ENCODE results near the gene COA4. TPM values are rescaled to one million over a fixed set of nuclear protein-coding genes. Genes with fewer than 3 reads are reported as not detected.

Gene COA4
- polyA plus RNA-seq, 1 donor from 2014 or later: 66.9 TPM

- Mint-ChIP-seq H3K4me3 (peak overlapping the region in 3 of 4 donors; percentile 14 to 96 (median 17)), H3K9me3 (no peaks in the 10 kb centered on the region), H3K27ac (peak overlapping the region in 1 of 3 donors; percentile 30), H3K4me1 (peaks cover 19 to 23% (median 21%) of the 10 kb centered on the region in 3 donors), H3K27me3 (no peaks in the 10 kb centered on the region), H3K36me3 (no peaks in the 10 kb centered on the region)
Measured at GRCh38 chr11:73878771-73879170, 2.1 kb upstream of the COA4 start.

GRCh38 chr11:73875840-73876239 lies 806 bp downstream of the COA4 start:
- Mint-ChIP-seq H3K9me3 (no peaks in the 10 kb centered on the region), H3K27me3 (no peaks in the 10 kb centered on the region), H3K27ac (peak overlapping the region in 2 of 3 donors; percentile 61 to 97), H3K4me1 (peaks cover 19 to 23% (median 21%) of the 10 kb centered on the region in 3 donors), H3K4me3 (peak overlapping the region; percentile 94 to 100 (median 97)), H3K36me3 (peaks cover 4% of the 10 kb centered on the region)

- Mint-ChIP-seq H3K27me3 (no peaks in the 10 kb centered on the region), H3K27ac (peak overlapping the region in 2 of 3 donors; percentile 61 to 97), H3K4me1 (peaks cover 19 to 23% (median 21%) of the 10 kb centered on the region in 3 donors), H3K4me3 (peak overlapping the region; percentile 94 to 100 (median 97)), H3K36me3 (peaks cover 5% of the 10 kb centered on the region), H3K9me3 (no peaks in the 10 kb centered on the region)
Measured at GRCh38 chr11:73875380-73875779, 1.3 kb downstream of the COA4 start.

GRCh38 chr11:73872749-73873357 lies 3.8 kb downstream of the COA4 start:
- H3K27me3 Mint-ChIP-seq: no peaks in the 10 kb centered on the region
- H3K4me3 Mint-ChIP-seq: no peak overlapping the region
- peaks cover 19 to 23% (median 19%) of the 10 kb centered on the region in 3 donors for H3K4me1 Mint-ChIP-seq
- no peak overlapping the region for H3K27ac Mint-ChIP-seq
- H3K9me3 Mint-ChIP-seq: no peaks in the 10 kb centered on the region
- peaks cover 7% of the 10 kb centered on the region for H3K36me3 Mint-ChIP-seq

- H3K9me3 Mint-ChIP-seq: no peaks in the 10 kb centered on the region
- no peaks in the 10 kb centered on the region for H3K27me3 Mint-ChIP-seq
- no peak overlapping the region for H3K27ac Mint-ChIP-seq
- H3K36me3 Mint-ChIP-seq: peaks cover 9% of the 10 kb centered on the region
- peak overlapping the region in 1 of 4 donors; percentile 48 for H3K4me3 Mint-ChIP-seq
- peaks cover 4 to 8% (median 5%) of the 10 kb centered on the region in 3 donors for H3K4me1 Mint-ChIP-seq
Measured at GRCh38 chr11:73870261-73870660, 6.4 kb downstream of the COA4 start.

GRCh38 chr11:73869332-73869949 lies 7.2 kb downstream of the COA4 start:
- Mint-ChIP-seq H3K36me3 (peaks cover 12% of the 10 kb centered on the region), H3K4me1 (peaks cover 0 to 2% (median 0%) of the 10 kb centered on the region in 3 donors), H3K27me3 (no peaks in the 10 kb centered on the region), H3K27ac (no peak overlapping the region), H3K4me3 (peak overlapping the region in 1 of 4 donors; percentile 48), H3K9me3 (no peaks in the 10 kb centered on the region)

GRCh38 chr11:73866586-73866996 lies 10.1 kb downstream of the COA4 start:
- Mint-ChIP-seq H3K9me3 (no peaks in the 10 kb centered on the region), H3K4me3 (no peak overlapping the region), H3K4me1 (no peaks in the 10 kb centered on the region), H3K36me3 (peaks cover 17% of the 10 kb centered on the region), H3K27ac (no peak overlapping the region), H3K27me3 (no peaks in the 10 kb centered on the region)

GRCh38 chr11:73866095-73866579 lies 10.5 kb downstream of the COA4 start:
- H3K9me3 Mint-ChIP-seq: no peaks in the 10 kb centered on the region
- no peak overlapping the region for H3K4me3 Mint-ChIP-seq
- no peaks in the 10 kb centered on the region for H3K27me3 Mint-ChIP-seq
- H3K4me1 Mint-ChIP-seq: no peaks in the 10 kb centered on the region
- peaks cover 17% of the 10 kb centered on the region for H3K36me3 Mint-ChIP-seq
- no peak overlapping the region for H3K27ac Mint-ChIP-seq

GRCh38 chr11:73862986-73863385 lies 13.7 kb downstream of the COA4 start:
- Mint-ChIP-seq H3K4me3 (no peak overlapping the region), H3K27me3 (no peaks in the 10 kb centered on the region), H3K9me3 (no peaks in the 10 kb centered on the region), H3K36me3 (peaks cover 18% of the 10 kb centered on the region), H3K4me1 (no peaks in the 10 kb centered on the region), H3K27ac (no peak overlapping the region)

GRCh38 chr11:73860202-73860601 lies 16.4 kb downstream of the COA4 start:
- Mint-ChIP-seq H3K9me3 (no peaks in the 10 kb centered on the region), H3K4me3 (no peak overlapping the region), H3K36me3 (peaks cover 19% of the 10 kb centered on the region), H3K27ac (no peak overlapping the region), H3K4me1 (no peaks in the 10 kb centered on the region), H3K27me3 (no peaks in the 10 kb centered on the region)

- Mint-ChIP-seq H3K4me1 (no peaks in the 10 kb centered on the region), H3K4me3 (no peak overlapping the region), H3K27ac (no peak overlapping the region), H3K9me3 (no peaks in the 10 kb centered on the region), H3K27me3 (no peaks in the 10 kb centered on the region), H3K36me3 (peaks cover 20% of the 10 kb centered on the region)
Measured at GRCh38 chr11:73859671-73860070, 17.0 kb downstream of the COA4 start.

GRCh38 chr11:73856031-73856567 lies 20.5 kb downstream of the COA4 start:
- Mint-ChIP-seq H3K27me3 (no peaks in the 10 kb centered on the region), H3K4me3 (no peak overlapping the region), H3K36me3 (peaks cover 27% of the 10 kb centered on the region), H3K27ac (no peak overlapping the region), H3K9me3 (no peaks in the 10 kb centered on the region), H3K4me1 (no peaks in the 10 kb centered on the region)

- H3K36me3 Mint-ChIP-seq: peaks cover 22% of the 10 kb centered on the region
- no peaks in the 10 kb centered on the region for H3K4me1 Mint-ChIP-seq
- no peaks in the 10 kb centered on the region for H3K9me3 Mint-ChIP-seq
- no peak overlapping the region for H3K4me3 Mint-ChIP-seq
- H3K27me3 Mint-ChIP-seq: no peaks in the 10 kb centered on the region
- H3K27ac Mint-ChIP-seq: no peak overlapping the region
Measured at GRCh38 chr11:73854680-73855079, 22.0 kb downstream of the COA4 start.

GRCh38 chr11:73852049-73852448 lies 24.6 kb downstream of the COA4 start:
- no peak overlapping the region for H3K27ac Mint-ChIP-seq
- H3K4me1 Mint-ChIP-seq: peaks cover 0 to 4% (median 2%) of the 10 kb centered on the region in 3 donors
- H3K4me3 Mint-ChIP-seq: no peak overlapping the region
- H3K9me3 Mint-ChIP-seq: no peaks in the 10 kb centered on the region
- H3K36me3 Mint-ChIP-seq: peaks cover 28% of the 10 kb centered on the region
- no peaks in the 10 kb centered on the region for H3K27me3 Mint-ChIP-seq

- no peak overlapping the region for H3K4me3 Mint-ChIP-seq
- H3K4me1 Mint-ChIP-seq: peaks cover 0 to 4% (median 2%) of the 10 kb centered on the region in 3 donors
- no peaks in the 10 kb centered on the region for H3K9me3 Mint-ChIP-seq
- peak overlapping the region in 1 of 3 donors; percentile 23 for H3K27ac Mint-ChIP-seq
- no peaks in the 10 kb centered on the region for H3K27me3 Mint-ChIP-seq
- peaks cover 26% of the 10 kb centered on the region for H3K36me3 Mint-ChIP-seq
Measured at GRCh38 chr11:73851046-73851764, 25.4 kb downstream of the COA4 start.
